Body of pancreas (tissue), 4 donors: ENCODE measurements around the gene TNFSF10. TPM values are rescaled to one million over a fixed set of nuclear protein-coding genes. Genes with fewer than 3 reads are reported as not detected.
"Not testable (repeated sequence)": the region's sequence is repeated elsewhere in the genome, so short reads cannot be mapped to it uniquely, and the experiment has no call there.

Experiments used
- ATAC-seq: fragments of 150-250 bp; one replicate; pipeline ENCODE4 v1.9.1; 2016
- DNase-seq, 4 donors: peaks; one replicate each; pipeline ENCODE4 v3.0.0-alpha.2; 2019
- H3K27ac ChIP-seq, 4 donors: fragments of 200-600 bp; sonication (generic); 1 replicate in 3 of 4; 2 replicates in 1 of 4; pipeline versions ENCODE4 v1.5.1 to v1.6.1; 2016 to 2019; ENCODE audit warnings: mild to moderate bottlenecking in 1 of 4, mixed read lengths in 1 of 4, moderate library complexity in 1 of 4
- H3K27me3 ChIP-seq, 2 donors: fragments of 200-600 bp; sonication (generic); one replicate each; pipeline ENCODE4 v1.6.0; 2016; ENCODE audit warnings: mild to moderate bottlenecking in 1 of 2
- H3K36me3 ChIP-seq, 2 donors: fragments of 200-600 bp; sonication (generic); replicated peaks in 1 of 2; 2 replicates each; pipeline ENCODE4 v1.5.1; 2016; ENCODE audit warnings: low read depth in 2 of 2; ENCODE audit not compliant: insufficient read depth in 1 of 2
- H3K4me1 ChIP-seq: fragments of 200-600 bp; sonication (generic); one replicate; pipeline ENCODE4 v1.6.0; 2016
- H3K4me3 ChIP-seq, 2 donors: fragments of 200-600 bp; sonication (generic); 1 replicate in 1 of 2; 2 replicates in 1 of 2; pipeline ENCODE4 v1.5.1; 2016 to 2019
- H3K9me3 ChIP-seq, 3 donors: fragments of 200-600 bp; sonication (generic); 1 replicate in 2 of 3; 2 replicates in 1 of 3; pipeline ENCODE4 v1.5.1; 2016
- POLR2A ChIP-seq, 3 donors: fragments of 450-650 bp; IDR thresholded peaks; one replicate each; pipeline ENCODE4 v1.6.1; 2016; ENCODE audit warnings: antibody characterized with exemption in 3 of 3, mild to moderate bottlenecking in 2 of 3
- WGBS, 2 donors: methylation state at CpG; one replicate each; pipeline ENCODE4 v1.1.5; 2017; 5-methylcytosine and 5-hydroxymethylcytosine counted together
- intact Hi-C: fragments of 100-400 bp; cut with DNase I; formaldehyde crosslinking; loops from one replicate; pipeline ENCODE4 v1.15.1; 2023
- total RNA-seq, 2 donors: library from RNA; depleted of rRNA; stranded (reverse); fragments of >200 nt; gene quantifications; one replicate each; pipeline ENCODE4 v1.1.0, GENCODE V29; 2016
- TF ChIP-seq, protein P1 (sequence below), 7 experiments: fragments of 450-650 bp in 4 of 7; fragments of 200-600 bp in 3 of 7; sonication (generic) in 3 of 7; IDR thresholded peaks; one replicate each; pipeline ENCODE4 v1.5.1; 2016 to 2019; ENCODE audit warnings: antibody characterized with exemption in 7 of 7

Gene TNFSF10
- total RNA-seq, 2 donors from 2014 or later = 27.5 to 40.9 TPM

DNA sequence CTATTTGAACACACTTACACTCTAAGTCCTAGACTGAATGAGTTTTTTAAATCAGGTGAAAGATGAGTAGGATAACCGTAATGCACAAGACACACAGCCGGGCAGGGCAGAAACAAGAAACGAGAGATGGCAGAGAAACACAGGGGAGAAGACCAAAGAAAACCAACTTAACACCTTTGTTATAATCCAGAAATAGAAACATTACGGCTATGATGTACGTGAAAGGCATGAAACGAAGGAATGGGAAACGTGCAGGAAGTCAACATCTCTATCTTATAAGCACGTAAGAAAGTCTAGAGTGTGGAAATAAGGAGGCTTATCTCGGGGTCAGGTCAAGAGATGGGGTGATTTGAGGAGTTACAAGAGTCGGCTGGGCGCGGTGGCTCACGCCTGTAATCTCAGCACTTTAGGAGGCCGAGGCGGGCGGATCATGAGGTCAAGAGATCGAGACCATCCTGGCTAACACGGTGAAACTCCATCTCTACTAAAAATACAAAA is 1.9 kb upstream of the TNFSF10 start:
- whole genome bisulfite sequencing, 2 donors = 89 to 93% methylated on average over 18 of the region's 18 CpGs
- no peak for ATAC-seq
- no peak for DNase-seq

GRCh38 chr3:172524611-172525010 is 1.4 kb upstream of the TNFSF10 start:
- no peaks in the 10 kb centered on the region for H3K36me3 ChIP-seq
- no peaks in the 10 kb centered on the region for H3K27me3 ChIP-seq
- H3K9me3 ChIP-seq = no peaks in the 10 kb centered on the region
- intact Hi-C loops = no loop called here
- no peak for ATAC-seq
- no peak for TF ChIP-seq POLR2A (IDR thresholded peaks at IDR 0.05)
- TF ChIP-seq, protein P1, sequence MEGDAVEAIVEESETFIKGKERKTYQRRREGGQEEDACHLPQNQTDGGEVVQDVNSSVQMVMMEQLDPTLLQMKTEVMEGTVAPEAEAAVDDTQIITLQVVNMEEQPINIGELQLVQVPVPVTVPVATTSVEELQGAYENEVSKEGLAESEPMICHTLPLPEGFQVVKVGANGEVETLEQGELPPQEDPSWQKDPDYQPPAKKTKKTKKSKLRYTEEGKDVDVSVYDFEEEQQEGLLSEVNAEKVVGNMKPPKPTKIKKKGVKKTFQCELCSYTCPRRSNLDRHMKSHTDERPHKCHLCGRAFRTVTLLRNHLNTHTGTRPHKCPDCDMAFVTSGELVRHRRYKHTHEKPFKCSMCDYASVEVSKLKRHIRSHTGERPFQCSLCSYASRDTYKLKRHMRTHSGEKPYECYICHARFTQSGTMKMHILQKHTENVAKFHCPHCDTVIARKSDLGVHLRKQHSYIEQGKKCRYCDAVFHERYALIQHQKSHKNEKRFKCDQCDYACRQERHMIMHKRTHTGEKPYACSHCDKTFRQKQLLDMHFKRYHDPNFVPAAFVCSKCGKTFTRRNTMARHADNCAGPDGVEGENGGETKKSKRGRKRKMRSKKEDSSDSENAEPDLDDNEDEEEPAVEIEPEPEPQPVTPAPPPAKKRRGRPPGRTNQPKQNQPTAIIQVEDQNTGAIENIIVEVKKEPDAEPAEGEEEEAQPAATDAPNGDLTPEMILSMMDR (IDR thresholded peaks at IDR 0.05) = no peak
- DNase-seq = no peak
- no peak overlapping the region for H3K27ac ChIP-seq
- H3K4me1 ChIP-seq = peaks cover 28% of the 10 kb centered on the region
- no peak overlapping the region for H3K4me3 ChIP-seq
- 91 to 96% methylated on average over 3 of the region's 3 CpGs for WGBS, 2 donors

More for the DNA sequence above, 1.9 kb upstream of the TNFSF10 start:
- H3K27ac ChIP-seq = no peak overlapping the region
- H3K4me1 ChIP-seq = peaks cover 24% of the 10 kb centered on the region
- H3K4me3 ChIP-seq = no peak overlapping the region
- TF ChIP-seq POLR2A (IDR thresholded peaks at IDR 0.05) = no peak
- TF ChIP-seq, protein P1 (IDR thresholded peaks at IDR 0.05) = no peak
- H3K9me3 ChIP-seq = no peaks in the 10 kb centered on the region
- no peaks in the 10 kb centered on the region for H3K36me3 ChIP-seq
- no peaks in the 10 kb centered on the region for H3K27me3 ChIP-seq
- intact Hi-C loops = no loop called here

- H3K9me3 ChIP-seq, intact Hi-C loops, DNase-seq, H3K27me3 ChIP-seq, H3K36me3 ChIP-seq: not testable (repeated sequence)
- 15 to 25% methylated on average over 6 of the region's 6 CpGs for WGBS, 2 donors
- Histone ChIP-seq H3K27ac (peak overlapping the region in 3 of 4 donors; percentile 83 to 92 (median 84)), H3K4me1 (peaks cover 40% of the 10 kb centered on the region), H3K4me3 (peak overlapping the region in 1 of 2 donors; percentile 22)
- ATAC-seq = peak; percentile 36
These were observed 1.1 kb downstream of the TNFSF10 start for GRCh38 chr3:172521837-172522726.

GRCh38 chr3:172520301-172520831 is 2.9 kb downstream of the TNFSF10 start:
- 44 to 45% methylated on average over 4 of the region's 4 CpGs for WGBS, 2 donors
- peak overlapping the region in 2 of 4 donors; percentile 14 to 22 for H3K27ac ChIP-seq
- no peak overlapping the region for H3K4me3 ChIP-seq
- ATAC-seq = no peak
- intact Hi-C loops = no loop called here
- no peaks in the 10 kb centered on the region for H3K27me3 ChIP-seq
- no peak for TF ChIP-seq POLR2A (IDR thresholded peaks at IDR 0.05)
- TF ChIP-seq, protein P1 (IDR thresholded peaks at IDR 0.05) = no peak
- H3K36me3 ChIP-seq = no peaks in the 10 kb centered on the region
- H3K9me3 ChIP-seq = no peaks in the 10 kb centered on the region
- peaks cover 58% of the 10 kb centered on the region for H3K4me1 ChIP-seq
- DNase-seq = no peak

DNA sequence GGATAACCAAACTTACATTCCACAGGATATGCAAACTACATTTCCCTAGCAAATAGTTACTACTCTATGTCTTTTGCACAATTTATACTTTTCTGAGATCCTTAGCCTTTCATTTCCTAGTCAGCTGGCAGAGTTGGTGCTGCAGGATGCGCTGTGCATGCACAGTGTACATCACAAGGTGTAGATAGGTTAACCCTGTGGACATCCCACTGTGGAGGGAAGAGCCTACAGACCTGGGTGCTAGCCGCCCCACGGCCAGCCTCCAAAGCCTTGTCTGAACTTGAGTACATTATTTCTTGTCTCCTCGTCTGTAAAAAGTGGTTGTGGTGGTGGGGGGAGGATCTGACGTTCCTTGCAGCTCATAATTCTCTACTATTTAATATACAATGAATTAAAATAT is 3.5 kb downstream of the TNFSF10 start:
- 73 to 79% methylated on average over 5 of the region's 5 CpGs for WGBS, 2 donors
- intact Hi-C loops = no loop called here
- peaks cover 63% of the 10 kb centered on the region for H3K4me1 ChIP-seq
- no peaks in the 10 kb centered on the region for H3K27me3 ChIP-seq
- DNase-seq (no peak), ATAC-seq (no peak)
- H3K9me3 ChIP-seq = no peaks in the 10 kb centered on the region
- no peaks in the 10 kb centered on the region for H3K36me3 ChIP-seq
- TF ChIP-seq, protein P1 (IDR thresholded peaks at IDR 0.05) = no peak
- TF ChIP-seq POLR2A (IDR thresholded peaks at IDR 0.05) = no peak
- no peak overlapping the region for H3K4me3 ChIP-seq
- H3K27ac ChIP-seq = no peak overlapping the region
